CD4-positive, alpha-beta T cell (primary cell): ENCODE data around the gene CAMK4. TPM values are rescaled to one million over a fixed set of nuclear protein-coding genes. Genes with fewer than 3 reads are reported as not detected.

Experiments
- ATAC-seq: fragments of 200-7000 bp; cut with Tn5 transposase; one replicate; pipeline ENCODE4 v1.10.0; 2022; ENCODE audit warnings: mild to moderate bottlenecking; ENCODE audit not compliant: poor library complexity
- CTCF ChIA-PET: fragments of 350-600 bp; sonication (Branson Sonifier 250); formaldehyde crosslinking; loops from one replicate; lab custom pipeline; 2021; ENCODE audit warnings: antibody characterized with exemption, inconsistent platforms; lab: Charles Lee
- POLR2A ChIA-PET: fragments of 350-600 bp; sonication (Branson Sonifier 250); formaldehyde crosslinking; loops from one replicate; lab custom pipeline; 2021; ENCODE audit warnings: antibody characterized with exemption, inconsistent platforms; lab: Charles Lee
- DNase-seq, 14 experiments: peaks; one replicate each; pipeline ENCODE4 v3.0.0-alpha.2; 2013 to 2020; ENCODE audit warnings: mixed read lengths in 2 of 14
- H3K27ac ChIP-seq, 2 donors: one replicate each; pipeline versions ENCODE4 v1.5.1 to v1.7.0; 2013; ENCODE audit warnings: low read length in 2 of 2, low read depth in 1 of 2, mild to moderate bottlenecking in 1 of 2
- H3K27me3 ChIP-seq, 2 experiments: 1 replicate in 1 of 2; 2 replicates in 1 of 2; pipeline versions ENCODE4 v1.6.1 to v1.7.0; 2013; ENCODE audit warnings: low read length in 2 of 2, control low read depth in 1 of 2, mild to moderate bottlenecking in 1 of 2, moderate library complexity in 1 of 2; ENCODE audit not compliant: insufficient read depth in 2 of 2, control insufficient read depth in 1 of 2
- H3K36me3 ChIP-seq: one replicate; pipeline ENCODE4 v1.6.1; 2013; ENCODE audit warnings: low read length, control low read depth; ENCODE audit not compliant: insufficient read depth
- H3K4me1 ChIP-seq: one replicate; pipeline ENCODE4 v1.6.1; 2013; ENCODE audit warnings: low read length, control low read depth; ENCODE audit not compliant: insufficient read depth
- H3K4me3 ChIP-seq: one replicate; pipeline ENCODE4 v1.5.1; 2013; ENCODE audit warnings: mild to moderate bottlenecking, low read length, moderate library complexity
- H3K9me3 ChIP-seq, 2 experiments: 1 replicate in 1 of 2; 2 replicates in 1 of 2; pipeline versions ENCODE4 v1.6.1 to v1.7.0; 2013; ENCODE audit warnings: low read length in 2 of 2, mild to moderate bottlenecking in 2 of 2, control low read depth in 1 of 2, moderate library complexity in 1 of 2; ENCODE audit not compliant: control insufficient read depth in 1 of 2, insufficient read depth in 1 of 2
- H3K27ac Mint-ChIP-seq: one replicate; pipeline ENCODE4 v1.8.0; 2020; ENCODE audit warnings: mixed read lengths
- H3K27me3 Mint-ChIP-seq: one replicate; pipeline ENCODE4 v1.8.0; 2021; ENCODE audit warnings: mixed read lengths
- H3K36me3 Mint-ChIP-seq: one replicate; pipeline ENCODE4 v1.8.0; 2021; ENCODE audit warnings: low read depth, mixed read lengths
- H3K4me1 Mint-ChIP-seq: one replicate; pipeline ENCODE4 v1.8.0; 2021; ENCODE audit warnings: low read depth, mixed read lengths
- H3K4me3 Mint-ChIP-seq: one replicate; pipeline ENCODE4 v1.8.0; 2020; ENCODE audit warnings: mild to moderate bottlenecking, mixed read lengths
- H3K9me3 Mint-ChIP-seq: one replicate; pipeline ENCODE4 v1.8.0; 2020; ENCODE audit warnings: mixed read lengths
- intact Hi-C, 2 experiments: fragments of 100-400 bp; cut with DNase I in 1 of 2; cut with micrococcal nuclease in 1 of 2; formaldehyde crosslinking; loops; one replicate each; pipeline versions ENCODE4 v1.15.1 to v1.9.0; 2023 to 2025; cut with DNase I, micrococcal nuclease
- total RNA-seq, 174 experiments: library from RNA in 2 of 174; stranded (reverse) in 2 of 174; gene quantifications; one replicate each; pipeline ENCODE4 v1.2.3 and lab custom pipeline; 2021 to 2026
- TF ChIP-seq, protein P1 (sequence below): fragments of 200-600 bp; IDR thresholded peaks from one replicate; pipeline ENCODE4 v1.8.0; 2022; ENCODE audit warnings: antibody characterized with exemption, mild to moderate bottlenecking

CAMK4 gene
- total RNA-seq, 2 experiments from 2014 or later = 202 to 225 TPM

DNA sequence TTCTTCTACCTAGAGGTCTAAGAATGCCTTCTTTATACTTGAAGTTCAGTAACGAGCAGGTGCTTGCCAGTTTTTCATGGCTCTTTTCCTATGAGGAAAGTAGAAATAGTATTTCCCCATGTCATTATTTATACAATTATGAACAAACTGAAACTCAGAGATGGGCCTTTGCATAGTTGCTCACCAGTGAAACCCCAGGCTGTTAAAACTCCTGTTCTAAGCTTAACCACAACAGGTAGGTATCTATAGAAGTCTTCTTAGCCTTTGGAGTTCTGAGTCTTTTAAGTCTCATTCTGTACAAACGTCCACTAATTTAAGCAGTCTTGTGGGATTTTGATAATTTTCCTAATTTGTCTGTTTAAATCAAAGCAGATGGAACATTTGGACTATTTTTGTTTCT lies 198.1 kb downstream of the CAMK4 start:
- Histone ChIP-seq H3K36me3 (peaks cover 23% of the 10 kb centered on the region), H3K4me3 (no peak overlapping the region), H3K27me3 (no peaks in the 10 kb centered on the region), H3K4me1 (peaks cover under 1% of the 10 kb centered on the region), H3K9me3 (peaks cover 0 to under 1% of the 10 kb centered on the region in 2 experiments), H3K27ac (no peak overlapping the region)
- ATAC-seq (no peak), DNase-seq (no peak)
- TF ChIP-seq, protein P1, sequence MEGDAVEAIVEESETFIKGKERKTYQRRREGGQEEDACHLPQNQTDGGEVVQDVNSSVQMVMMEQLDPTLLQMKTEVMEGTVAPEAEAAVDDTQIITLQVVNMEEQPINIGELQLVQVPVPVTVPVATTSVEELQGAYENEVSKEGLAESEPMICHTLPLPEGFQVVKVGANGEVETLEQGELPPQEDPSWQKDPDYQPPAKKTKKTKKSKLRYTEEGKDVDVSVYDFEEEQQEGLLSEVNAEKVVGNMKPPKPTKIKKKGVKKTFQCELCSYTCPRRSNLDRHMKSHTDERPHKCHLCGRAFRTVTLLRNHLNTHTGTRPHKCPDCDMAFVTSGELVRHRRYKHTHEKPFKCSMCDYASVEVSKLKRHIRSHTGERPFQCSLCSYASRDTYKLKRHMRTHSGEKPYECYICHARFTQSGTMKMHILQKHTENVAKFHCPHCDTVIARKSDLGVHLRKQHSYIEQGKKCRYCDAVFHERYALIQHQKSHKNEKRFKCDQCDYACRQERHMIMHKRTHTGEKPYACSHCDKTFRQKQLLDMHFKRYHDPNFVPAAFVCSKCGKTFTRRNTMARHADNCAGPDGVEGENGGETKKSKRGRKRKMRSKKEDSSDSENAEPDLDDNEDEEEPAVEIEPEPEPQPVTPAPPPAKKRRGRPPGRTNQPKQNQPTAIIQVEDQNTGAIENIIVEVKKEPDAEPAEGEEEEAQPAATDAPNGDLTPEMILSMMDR = no peak
- H3K9me3 Mint-ChIP-seq = peaks cover 6% of the 10 kb centered on the region
- intact Hi-C loops = no loop called here
- H3K4me1 Mint-ChIP-seq = peaks cover 19% of the 10 kb centered on the region
- ChIA-PET POLR2A (no interaction called here), CTCF (no interaction called here)
- H3K36me3 Mint-ChIP-seq = peaks cover 85% of the 10 kb centered on the region
- H3K27ac Mint-ChIP-seq = no peak overlapping the region
- no peak overlapping the region for H3K4me3 Mint-ChIP-seq
- no peaks in the 10 kb centered on the region for H3K27me3 Mint-ChIP-seq

DNA sequence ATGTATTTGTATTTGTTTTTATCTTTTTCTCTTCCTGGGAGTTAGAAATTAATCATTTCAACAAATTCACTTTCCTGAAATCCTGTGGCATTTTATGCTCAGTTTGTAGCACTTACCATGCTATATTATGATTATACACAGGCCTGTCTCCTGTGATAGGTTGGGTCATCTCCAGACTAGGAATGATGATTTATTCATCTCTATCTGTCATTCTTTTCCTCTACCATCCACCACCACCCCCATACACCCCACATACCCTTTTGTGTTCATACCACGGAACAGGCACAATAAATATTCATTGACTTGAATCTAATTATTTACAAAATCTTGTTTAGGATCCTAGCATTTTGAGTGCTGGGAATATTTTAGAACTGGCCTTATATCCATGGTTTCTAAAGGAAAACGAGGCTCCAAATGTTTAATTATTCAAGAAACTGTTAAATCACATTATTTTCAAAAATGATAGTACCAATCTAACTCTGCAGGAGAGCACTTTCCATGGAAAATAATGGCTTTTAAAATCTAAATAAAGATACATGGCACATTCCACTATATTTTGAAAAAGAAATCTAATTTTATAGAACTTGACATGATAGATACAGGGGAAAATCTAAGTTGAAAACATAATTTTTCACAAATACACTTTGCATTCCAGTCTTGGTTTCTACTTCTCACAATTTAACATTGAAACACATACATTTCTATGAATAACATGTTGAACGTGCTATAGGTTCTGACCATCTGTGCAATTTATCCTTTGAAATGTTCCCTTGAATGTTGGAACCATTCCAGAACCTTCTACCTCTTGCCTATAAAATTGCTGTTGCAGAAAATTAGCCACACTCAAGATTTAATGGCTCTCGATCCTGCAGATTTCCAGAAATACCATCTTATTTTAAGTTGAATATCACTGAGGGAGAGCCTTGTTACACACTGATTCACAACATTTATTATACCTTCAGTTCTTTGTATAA lies 198.8 kb downstream of the CAMK4 start:
- ChIA-PET POLR2A (no interaction called here), CTCF (no interaction called here)
- peaks cover 85% of the 10 kb centered on the region for H3K36me3 Mint-ChIP-seq
- no peak overlapping the region for H3K4me3 Mint-ChIP-seq
- Histone ChIP-seq H3K4me1 (peaks cover 6% of the 10 kb centered on the region), H3K9me3 (peaks cover 0 to 6% of the 10 kb centered on the region in 2 experiments), H3K4me3 (no peak overlapping the region), H3K36me3 (peaks cover 25% of the 10 kb centered on the region), H3K27me3 (no peaks in the 10 kb centered on the region), H3K27ac (no peak overlapping the region)
- TF ChIP-seq, protein P1 = no peak
- peaks cover 25% of the 10 kb centered on the region for H3K4me1 Mint-ChIP-seq
- no peaks in the 10 kb centered on the region for H3K27me3 Mint-ChIP-seq
- ATAC-seq (no peak), DNase-seq (no peak)
- no peak overlapping the region for H3K27ac Mint-ChIP-seq
- H3K9me3 Mint-ChIP-seq = peaks cover 6% of the 10 kb centered on the region
- intact Hi-C loops = no loop called here

DNA sequence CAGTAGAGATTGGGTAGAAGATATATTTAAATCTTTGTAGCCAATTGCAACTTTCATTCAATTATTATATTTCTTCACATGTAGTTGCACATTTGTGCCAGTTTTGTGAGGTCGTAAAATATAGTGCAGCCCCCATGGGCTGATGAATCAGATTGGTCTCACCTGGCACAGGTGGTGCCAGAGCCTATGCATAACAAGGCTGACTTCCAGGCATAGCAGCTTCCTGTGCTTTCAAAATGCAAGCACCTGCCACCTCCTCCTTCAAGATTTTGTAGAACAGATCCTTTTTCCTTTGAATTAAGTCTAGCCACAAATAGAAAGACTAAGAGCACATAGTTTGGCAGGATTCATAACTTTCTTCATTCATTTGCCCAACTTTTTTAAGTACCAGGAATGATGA lies 201.0 kb downstream of the CAMK4 start:
- ATAC-seq (no peak), DNase-seq (no peak)
- Mint-ChIP-seq H3K9me3 (peaks cover 4% of the 10 kb centered on the region), H3K4me3 (no peak overlapping the region), H3K4me1 (peaks cover 44% of the 10 kb centered on the region), H3K27me3 (no peaks in the 10 kb centered on the region), H3K36me3 (peaks cover 92% of the 10 kb centered on the region), H3K27ac (no peak overlapping the region)
- peaks cover 0 to 6% of the 10 kb centered on the region in 2 experiments for H3K9me3 ChIP-seq
- TF ChIP-seq, protein P1 = no peak
- no peaks in the 10 kb centered on the region for H3K27me3 ChIP-seq
- intact Hi-C loops = no loop called here
- H3K4me3 ChIP-seq = no peak overlapping the region
- POLR2A ChIA-PET = no interaction called here
- peaks cover 26% of the 10 kb centered on the region for H3K36me3 ChIP-seq
- peaks cover 6% of the 10 kb centered on the region for H3K4me1 ChIP-seq
- CTCF ChIA-PET = no interaction called here
- H3K27ac ChIP-seq = no peak overlapping the region
